Kidney glomerular epithelial cell (primary cell): Measurements from ENCODE around the gene OR51F2.
"Not testable (repeated sequence)": the region's sequence is repeated elsewhere in the genome, so short reads cannot be mapped to it uniquely, and the experiment has no call there.

ENCODE experiments used
- DNase-seq: peaks from one replicate; lab custom pipeline; 2025; lab: John Stamatoyannopoulos, UW

OR51F2 gene, protein sequence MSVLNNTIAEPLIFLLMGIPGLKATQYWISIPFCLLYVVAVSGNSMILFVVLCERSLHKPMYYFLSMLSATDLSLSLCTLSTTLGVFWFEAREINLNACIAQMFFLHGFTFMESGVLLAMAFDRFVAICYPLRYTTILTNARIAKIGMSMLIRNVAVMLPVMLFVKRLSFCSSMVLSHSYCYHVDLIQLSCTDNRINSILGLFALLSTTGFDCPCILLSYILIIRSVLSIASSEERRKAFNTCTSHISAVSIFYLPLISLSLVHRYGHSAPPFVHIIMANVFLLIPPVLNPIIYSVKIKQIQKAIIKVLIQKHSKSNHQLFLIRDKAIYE

DNA sequence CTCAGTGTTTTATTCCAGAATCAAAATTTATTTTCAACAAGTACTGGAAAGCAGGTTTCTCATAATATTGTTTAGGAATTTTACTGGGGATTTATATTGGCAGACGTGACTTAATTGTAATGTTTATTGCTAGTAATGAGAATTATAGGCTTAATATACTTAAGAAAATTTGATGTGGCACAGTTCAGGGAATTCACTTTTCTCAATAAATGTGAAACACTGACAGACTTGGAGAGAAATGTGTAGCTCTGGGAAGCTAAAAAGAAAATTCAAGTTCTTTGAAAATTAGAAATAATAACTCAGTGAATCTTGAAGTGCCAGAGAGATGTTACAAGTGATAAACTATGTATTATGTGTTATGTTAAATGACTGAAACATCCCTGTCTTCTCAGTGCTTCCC, at the start of gene OR51F2:
TSS of gene OR51F2 (plus strand) at position 301 of the 400 bp plus-strand sequence. CDS start 101 bp downstream, outside the sequence.
- DNase-seq, result no peak

DNA sequence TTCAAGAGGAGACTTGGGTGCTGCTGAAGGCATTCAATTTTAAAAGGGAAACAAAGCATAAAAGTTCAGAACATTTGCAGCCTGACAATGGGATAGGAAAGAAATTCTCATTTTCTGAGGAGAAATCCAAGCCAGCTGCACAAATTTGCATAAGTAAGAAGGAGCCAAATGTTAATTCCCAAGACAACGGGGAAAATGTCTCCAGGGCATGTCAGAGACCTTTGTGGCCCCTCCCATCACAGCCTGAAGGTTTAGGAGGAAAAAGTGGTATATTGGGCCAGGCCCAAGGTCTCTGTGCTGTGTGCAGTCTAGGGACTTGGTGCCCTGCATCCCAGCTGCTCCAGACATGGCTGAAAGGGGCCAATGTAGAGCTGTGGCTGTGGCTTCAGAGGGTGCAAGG, 38.7 kb upstream of the OR51F2 start:
- DNase-seq, result no peak

DNA sequence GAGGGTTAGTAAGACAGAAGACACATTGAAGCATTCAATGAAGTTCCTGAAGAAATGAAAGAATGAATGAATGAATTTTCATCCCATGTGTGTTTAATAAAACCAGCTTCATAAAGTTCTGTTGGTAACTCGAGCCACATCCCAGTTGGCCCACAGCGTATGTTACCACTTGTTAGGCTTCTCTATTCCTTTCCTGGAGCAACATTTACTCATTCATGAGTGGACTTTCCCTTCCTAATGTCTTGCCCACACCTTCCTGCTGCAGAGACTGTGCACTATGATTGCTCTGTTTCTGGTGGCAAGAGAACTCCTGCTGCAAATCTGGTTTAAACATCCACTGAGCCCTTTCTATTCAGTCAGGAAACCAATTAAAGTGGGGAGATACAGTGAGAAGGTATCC, 23.9 kb upstream of the OR51F2 start:
- no peak for DNase-seq

DNA sequence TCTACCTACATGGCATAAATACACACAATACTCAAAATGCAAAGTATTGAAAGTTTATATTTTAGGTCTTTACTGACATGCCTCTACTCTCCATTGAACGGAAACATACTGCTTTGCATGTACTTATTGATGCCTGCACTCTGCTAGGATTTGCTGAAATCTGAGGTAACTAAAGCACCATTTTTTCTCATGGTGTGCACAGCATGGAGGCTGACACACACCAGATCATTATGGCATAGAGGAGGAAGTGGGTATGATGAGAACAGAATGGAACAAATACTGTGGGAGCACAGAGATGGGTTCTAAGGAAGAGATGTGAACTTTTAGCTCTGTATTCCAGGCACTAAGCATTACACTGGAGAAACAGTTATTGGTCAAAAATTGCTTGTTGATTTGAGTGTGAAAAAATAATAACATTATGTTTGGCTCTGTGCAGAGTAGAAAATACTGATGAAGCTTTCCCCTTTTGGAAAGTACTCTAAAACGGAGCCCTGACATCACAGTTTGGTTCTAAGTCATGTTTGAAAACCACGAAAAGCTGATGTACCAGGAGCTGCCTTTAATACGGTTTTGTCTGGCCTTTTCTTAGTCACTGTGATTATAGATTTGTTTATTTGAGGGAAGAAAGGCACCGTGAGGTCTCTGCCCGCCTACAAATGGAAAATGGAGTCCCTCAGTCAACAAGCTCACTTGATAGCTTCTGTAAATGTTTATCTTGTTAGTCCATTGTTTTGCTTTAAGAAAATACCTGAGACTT, 22.5 kb upstream of the OR51F2 start:
- no peak for DNase-seq

DNA sequence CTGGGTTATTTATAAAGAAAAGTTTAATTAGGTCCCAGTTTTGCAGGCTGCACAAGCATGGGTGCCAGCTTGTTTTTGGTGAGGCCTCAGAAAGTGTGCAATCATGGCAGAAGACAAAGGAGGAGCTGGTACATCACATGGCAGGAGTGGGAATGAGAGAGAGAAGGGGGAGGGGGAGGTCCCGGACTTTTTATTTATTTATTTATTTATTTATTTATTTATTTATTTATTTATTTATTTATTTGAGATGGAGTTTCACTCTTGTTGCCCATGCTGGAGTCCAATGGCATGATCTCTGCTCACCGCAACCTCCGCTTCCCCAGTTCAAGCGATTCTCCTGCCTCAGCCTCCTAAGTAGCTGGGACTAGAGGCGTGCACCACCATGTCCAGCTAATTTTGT, 19.8 kb upstream of the OR51F2 start:
- not testable (repeated sequence) for DNase-seq

DNA sequence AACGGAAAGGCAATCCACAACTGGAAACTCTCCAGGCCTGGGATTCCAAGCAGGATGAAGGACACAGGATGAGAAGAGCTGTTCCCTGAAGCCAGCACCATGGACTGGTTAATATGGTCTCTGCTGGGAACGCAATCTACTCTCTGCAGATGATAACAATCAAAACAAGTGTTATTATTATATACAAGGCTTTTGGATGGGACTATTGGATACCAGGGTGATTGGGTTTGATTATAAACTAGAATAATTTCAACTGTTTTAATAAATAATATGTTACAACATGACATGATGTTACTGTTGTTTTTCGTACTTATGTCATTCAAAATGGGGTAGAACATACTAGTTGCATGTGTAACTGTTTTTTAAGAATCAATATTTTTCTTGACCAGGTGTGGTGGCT, 16.8 kb upstream of the OR51F2 start, which contains the start of gene OR52R1:
TSS of gene OR52R1 (minus strand) at position 101 of the 400 bp plus-strand sequence. CDS start at position 101, 0 bp downstream.
- DNase-seq, result no peak

DNA sequence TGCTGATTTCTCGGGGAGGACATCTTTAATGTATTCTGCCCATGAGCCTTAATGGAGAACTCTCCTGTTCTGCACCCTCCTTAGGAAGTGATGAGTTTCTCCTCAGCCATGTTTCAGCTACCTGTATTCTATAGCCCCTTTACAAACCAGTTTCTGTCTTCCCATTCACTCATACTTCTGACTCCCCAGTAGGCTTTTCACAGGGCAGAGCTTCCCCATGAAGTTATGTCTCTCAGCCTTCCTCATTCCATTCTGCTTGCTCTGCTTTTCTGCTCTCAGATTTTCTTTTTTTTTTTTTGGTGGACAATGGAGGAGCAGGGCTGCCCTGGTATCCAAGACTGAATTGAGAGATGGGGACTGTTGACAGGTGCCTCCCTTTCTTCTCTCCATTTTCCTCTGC, 12.6 kb upstream of the OR51F2 start:
- DNase-seq, result peak; percentile 1

DNA sequence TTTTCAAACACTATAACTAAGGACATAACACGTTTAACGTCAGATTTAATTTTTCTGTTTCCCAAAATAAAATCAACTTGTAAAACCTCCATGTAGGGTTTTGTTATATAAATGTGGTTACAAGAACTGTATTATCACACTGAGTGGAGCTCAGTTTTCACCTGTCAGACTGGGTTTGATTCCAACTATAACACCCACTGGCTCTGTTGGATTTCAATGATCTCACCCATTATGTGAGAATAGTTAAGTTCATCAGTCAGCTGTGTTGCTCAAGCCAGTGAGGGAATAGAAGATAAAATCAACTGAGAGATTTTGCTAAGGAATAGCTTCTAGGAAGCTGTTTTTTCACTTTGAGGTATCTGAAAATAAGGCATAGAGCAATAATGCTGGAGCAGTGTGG, 11.9 kb upstream of the OR51F2 start:
- DNase-seq, result no peak

DNA sequence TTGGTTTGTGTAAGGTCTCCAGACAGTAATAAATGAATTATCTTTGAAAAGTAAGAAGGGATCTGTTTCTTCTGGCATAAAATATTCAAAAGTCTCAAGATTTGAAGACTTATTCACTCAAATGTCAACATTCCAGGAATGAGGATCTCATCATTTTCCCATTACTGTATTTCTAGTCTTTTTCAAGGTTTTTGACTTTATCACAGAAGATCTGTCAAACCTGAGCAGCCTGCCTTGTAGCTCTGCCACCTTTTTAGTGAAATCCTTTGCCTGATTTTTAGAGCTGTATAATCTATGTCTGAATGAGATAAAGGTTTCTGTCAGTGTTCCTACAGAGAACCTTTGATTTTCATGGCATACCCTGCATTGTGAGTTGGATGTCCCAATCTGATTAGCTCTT, 4.0 kb downstream of the OR51F2 start:
- no peak for DNase-seq

DNA sequence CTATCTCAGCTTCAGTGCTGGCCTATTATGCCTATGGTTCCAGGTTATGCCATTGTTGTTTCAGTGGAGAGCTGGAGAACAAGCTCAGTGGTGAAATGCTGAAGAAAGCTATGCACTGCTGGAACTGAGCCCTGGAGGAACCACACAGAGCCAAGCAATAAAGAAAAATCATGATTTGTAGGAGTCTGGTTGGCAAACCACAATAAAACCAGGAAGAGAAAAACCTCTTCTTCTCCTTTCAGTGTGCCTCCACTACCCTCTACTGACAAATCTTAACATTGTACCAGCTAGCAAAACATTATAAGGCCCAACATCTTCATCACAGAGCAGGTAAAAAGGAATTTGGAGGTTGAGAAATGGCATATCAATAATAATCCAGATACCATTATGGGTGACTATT, 5.3 kb downstream of the OR51F2 start:
- peak; percentile 7 for DNase-seq

DNA sequence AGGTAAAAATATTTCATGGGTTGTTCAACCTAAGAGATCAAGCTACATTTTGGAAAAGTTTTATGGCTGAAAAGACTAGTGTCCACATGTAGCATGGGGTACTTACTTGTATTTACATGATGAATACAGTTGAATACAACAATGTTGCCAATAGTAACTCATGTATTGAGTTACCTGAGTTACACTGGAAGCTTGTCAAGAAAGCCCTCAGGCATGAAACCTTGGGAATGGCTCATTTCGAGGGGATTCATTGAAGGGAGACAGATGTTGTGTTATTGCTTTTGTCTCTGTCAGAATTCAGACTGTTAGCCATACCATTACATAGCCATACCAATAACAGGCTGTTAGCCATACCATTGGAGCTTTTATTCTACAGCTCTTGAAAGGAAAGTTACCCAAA, 9.2 kb downstream of the OR51F2 start:
- DNase-seq, result no peak

DNA sequence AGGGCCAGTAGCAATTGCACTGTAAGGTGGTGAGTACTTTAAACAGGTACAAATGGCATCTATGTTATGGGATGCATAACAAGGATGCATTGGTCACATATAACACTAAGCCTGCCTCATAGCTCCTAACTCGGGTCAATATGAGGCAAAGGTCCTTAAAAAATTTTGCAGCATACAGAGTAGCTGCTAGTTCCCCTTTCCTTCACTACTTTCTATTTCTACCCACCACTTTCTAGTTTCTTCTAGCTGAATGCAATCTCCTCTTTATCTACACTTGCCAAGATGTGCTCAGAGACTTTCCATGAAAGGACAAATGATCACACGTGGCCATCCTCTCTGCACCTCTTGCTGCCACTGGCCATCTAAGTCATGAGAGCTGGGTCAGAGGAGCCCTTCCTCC, 9.8 kb downstream of the OR51F2 start:
- DNase-seq, result no peak

DNA sequence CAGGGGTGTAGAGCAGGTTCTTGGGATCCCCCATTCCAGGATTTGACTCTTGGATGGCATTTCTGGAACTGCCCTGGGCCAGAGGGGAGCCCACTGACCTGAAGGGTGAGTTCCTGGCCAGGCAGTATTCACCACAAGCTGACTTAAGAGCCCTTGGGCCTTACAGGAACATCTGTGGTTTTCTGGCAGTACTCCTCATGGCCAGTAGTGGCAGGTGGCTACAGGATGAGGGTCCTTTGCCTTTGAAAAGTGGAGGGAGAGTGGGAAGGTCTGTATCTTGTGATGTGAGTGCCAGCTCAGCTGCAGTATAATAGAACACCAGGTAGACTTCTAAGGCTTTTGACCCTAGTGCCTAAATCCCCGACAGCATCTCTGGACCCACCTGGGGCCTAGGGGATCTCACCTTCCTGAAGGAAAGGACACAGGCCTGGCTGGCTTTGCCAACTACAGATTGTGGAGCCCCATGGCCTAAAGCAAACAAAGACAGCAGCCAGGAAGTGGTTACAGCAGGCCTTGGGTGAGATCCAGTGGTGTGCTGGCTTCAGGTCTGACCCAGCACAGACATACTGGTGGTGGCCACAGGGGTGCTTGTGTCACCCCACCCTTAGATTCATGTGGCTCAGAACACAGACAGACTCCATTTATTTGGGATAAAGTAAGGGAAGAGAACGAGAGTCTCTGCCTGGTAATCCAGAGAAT, 18.9 kb downstream of the OR51F2 start:
- no peak for DNase-seq

DNA sequence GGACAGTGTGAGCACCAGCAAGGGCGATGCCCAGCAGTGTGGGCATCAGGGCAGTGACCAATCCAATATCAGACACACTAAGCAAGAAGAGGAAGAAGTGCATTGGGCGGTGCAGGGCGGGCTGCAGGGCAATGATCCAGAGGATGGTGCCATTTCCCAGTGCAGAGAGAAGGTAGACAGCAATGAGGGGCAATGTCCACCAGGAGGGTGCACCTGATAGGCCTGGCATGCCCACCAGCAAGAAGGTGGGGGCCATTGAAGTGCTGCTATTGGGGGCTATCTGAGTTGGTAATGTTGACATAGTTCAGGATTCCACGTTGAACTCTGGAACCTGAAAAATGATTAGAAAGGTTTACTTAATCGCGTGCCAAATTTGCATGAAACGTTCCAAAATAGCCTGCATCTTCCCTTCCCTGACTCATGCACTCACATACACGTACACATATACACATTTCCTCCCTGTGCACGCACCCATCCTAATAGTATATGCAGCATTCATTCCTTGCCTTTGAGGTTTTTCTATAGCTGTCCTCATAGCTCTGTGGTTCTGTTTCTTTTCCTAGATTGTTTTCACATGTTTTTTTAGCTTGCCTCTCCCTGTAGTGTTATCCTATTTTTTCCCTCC, 27.9 kb downstream of the OR51F2 start, which contains the start of gene OR51S1:
TSS of gene OR51S1 (minus strand) at position 301 of the 625 bp plus-strand sequence. CDS start at position 301, 0 bp downstream.
- no peak for DNase-seq

DNA sequence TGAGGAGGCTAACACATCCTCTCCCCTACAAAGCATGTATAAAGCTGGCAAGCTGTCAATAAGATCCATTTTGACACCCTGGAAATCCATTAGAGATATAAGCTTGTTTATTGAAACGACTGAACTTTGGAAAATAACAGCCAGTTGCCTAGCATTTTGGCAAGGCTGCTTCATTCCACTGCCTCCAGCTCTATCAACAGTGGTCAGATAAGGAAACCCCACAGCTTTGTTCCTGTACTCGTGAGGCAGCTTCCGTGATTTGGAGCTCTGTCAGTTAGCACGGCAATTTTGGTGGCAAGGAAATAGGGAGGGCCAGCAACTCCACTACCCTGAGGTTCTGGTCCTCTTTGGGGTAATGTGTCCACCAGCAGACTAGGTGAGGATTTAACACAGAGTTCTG, 29.9 kb downstream of the OR51F2 start:
- DNase-seq, result no peak

DNA sequence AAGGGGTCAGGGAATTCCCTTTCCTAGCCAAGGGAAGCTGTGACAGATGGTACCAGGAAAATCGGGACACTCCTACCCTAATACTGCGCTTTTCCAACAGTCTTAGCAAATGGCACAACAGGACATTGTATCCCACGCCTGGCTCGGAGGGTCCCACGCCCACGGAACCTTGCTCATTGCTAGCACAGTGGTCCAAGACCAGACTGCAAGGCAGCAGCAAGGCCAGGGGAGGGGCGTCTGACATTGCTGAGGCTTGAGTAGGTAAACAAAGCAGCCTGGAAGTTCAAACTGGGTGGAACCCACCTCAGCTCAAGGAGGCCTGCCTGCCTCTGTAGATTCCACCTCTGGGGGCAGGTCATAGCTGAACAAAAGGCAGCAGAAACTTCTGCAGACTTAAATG, 33.2 kb downstream of the OR51F2 start:
- DNase-seq, result not testable (repeated sequence)

DNA sequence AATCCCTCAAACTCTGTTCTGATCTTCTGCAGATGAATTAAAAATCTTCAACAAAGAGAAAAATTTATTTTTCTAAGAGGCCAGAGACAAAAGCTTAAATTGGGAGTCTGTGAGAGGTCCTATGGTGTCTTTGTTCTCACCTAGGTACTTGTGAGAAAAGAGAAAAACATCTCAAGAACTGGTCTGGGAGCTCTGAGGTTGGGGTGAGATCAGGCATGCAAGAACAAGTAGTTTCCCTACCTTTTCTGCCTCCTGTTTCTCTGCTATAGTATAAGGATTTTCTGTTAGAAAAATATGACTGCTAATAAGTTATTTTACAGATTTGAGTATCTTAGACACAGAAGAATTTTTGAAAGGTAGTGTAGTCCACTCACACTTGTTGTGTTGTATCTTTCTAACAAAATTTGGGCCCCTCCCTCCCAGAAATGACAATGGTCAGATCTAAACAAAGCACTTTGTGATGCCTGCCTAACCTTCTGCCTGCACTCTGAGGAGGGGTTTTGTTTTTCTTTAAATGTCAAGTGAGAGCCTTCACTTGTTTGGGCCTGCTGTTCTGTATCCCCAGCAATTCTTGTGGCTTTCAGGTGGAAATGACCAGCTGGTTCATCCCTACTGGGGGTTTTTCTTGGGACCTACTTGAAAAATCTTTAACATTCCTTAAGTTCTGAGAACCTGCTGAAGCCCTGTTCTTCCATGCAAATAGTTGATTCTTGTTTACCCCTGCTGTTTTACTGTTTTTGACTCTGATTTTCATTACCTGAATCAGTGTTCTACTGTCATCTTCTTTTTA, 41.5 kb downstream of the OR51F2 start:
- no peak for DNase-seq

DNA sequence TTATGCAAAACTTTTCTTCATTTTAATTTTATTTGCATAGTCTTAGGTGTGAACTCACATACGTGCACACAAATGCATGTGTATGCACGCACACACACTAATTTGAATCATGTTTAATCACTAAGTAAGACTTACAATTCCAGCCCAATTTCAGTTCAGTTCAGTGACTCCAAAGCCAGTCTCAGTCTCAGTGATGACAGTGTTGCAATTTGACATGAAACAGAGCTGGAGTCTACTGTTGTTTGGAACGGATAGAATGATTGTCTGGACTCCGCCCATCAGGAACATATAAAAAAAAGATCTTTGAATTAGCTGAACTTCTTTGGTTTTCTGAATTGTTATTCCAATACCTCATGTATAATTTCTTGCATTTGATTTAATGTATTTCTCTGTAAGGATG, 42.8 kb downstream of the OR51F2 start:
- no peak for DNase-seq

DNA sequence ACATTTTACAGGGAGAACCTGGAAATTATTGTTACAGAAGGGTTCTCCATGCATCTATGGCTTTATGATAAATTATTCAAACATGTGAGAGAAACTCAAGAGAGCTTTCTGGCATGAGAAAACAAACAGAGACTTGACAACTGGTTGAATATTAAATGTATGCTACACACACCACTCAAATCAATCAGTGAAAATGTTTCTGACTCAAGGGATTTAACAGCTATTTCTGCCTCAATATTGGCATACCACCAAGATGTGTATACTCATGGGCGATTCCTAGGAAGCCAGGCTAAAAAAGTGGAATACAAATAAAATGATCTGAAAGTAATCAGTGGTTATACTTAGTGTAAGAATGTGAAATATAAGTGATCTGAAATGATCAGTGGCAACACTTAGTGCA, 44.7 kb downstream of the OR51F2 start:
- DNase-seq, result peak; percentile 32
